NCI-H226 (cell line): Measurements from ENCODE around the gene GK.
"Not testable (repeated sequence)": the region's sequence is repeated elsewhere in the genome, so short reads cannot be mapped to it uniquely, and the experiment has no call there.

Experiments
- DNase-seq: peaks from one replicate; pipeline ENCODE4 v3.0.0-alpha.2; 2015

Gene GK

DNA sequence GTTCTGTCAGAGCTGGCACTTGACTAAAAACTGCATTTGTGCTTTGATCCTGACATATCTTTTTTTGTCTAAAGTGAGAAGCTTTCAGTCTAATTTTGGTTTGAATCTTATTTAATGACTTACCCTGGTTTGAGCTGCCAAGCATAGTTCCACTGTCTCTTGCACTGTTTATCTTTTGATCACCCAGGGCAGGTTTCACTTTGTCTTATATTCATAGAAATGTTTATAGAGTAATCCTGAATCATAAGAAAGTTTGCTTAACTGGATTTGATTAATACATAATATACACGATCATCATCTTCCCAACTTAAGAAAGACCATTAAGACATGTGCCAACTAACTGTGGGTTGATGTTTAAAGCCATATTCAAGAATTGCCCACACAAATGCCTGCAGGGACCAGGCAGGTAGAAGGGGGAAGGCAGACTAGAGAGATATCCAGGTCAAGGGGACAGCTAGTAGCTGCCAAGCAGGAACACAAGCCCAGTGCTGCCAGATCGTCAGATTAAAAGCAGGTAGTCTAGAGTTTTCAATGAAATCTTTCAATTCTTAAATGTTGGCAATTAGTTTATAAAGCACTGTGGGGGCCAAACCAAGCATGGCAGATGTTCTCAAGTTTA, 1.9 kb downstream of the GK start:
- no peak for DNase-seq

DNA sequence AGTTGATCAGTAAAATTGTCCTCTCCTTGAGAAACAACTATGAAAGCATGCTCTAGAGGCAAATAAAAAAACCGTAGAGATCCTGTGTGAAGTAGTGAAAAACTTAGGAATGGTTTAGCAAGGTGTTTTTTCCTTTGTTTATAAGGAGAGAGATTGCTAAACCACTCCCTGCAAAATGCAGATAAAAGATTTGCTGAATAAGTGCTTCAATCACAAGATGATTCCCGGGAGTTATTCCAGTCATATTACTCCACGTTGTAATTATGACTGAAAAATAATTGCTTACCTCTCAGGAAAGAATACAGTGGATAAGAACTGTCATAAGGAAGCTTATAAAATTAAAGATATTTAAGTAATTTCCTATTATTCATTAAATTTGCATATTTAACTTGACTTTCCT, 2.8 kb downstream of the GK start:
- no peak for DNase-seq

DNA sequence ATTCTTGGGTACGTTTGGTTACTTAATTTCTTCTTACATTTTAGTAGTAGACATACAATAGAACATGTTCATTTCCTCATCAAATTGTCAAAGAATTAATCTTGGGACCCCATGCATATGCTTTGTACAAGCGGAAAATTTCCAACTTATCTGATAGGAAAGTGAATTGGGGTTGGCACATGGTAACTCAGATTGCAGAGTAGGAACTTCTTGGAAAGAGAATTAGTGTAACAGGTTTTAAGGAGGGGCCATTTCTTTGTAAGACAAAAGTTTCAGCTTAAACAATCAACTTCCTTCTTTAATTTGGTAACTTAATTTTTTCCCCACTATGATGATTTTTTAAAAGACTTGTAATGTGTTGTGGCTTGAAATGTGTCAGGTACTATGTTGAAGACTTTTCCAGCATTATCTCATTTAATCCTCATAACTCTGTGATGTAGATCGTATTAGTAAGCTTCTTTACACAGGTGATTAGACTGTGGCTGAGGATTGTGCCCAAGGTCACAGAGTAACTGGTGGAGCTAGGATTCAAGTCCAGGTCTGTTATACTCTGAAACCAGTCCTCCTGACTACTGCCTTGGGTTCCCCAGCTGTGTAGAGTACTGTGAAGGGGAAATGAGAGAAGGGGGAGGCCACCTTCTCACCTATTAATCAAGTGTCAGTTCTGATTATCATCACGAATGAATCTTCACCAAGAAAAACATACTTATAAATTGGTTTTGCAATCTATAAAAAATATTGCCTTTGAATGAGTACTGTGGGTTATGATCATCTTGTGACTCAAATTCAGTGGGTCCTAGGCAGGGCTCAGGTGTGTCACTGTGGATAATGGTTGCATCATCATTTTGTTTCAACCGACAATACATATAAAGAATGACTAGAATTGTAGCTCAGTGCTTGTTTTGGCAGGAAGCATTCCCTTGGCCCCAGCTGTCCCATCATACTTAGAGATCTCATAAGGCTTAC, 4.3 kb downstream of the GK start:
- no peak for DNase-seq

DNA sequence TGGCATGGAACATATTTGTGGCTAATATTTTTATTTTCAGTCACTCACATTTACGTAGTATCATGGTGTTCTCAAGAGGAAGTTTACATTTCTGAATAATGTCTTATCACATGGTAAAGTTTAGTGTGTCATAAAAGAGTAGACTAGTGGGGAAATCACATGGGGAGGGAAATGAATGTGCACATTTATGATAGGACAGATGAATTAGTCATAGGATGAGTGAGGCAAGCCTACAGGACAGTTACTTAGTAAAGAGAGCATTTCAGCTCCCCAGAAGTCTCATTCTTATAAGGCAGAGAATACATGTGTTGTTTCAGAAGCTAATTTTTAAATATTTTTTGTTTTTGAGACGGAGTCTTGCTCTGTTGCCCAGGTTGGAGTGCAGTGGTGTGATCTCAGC, 6.2 kb downstream of the GK start:
- DNase-seq: peak; percentile 63

DNA sequence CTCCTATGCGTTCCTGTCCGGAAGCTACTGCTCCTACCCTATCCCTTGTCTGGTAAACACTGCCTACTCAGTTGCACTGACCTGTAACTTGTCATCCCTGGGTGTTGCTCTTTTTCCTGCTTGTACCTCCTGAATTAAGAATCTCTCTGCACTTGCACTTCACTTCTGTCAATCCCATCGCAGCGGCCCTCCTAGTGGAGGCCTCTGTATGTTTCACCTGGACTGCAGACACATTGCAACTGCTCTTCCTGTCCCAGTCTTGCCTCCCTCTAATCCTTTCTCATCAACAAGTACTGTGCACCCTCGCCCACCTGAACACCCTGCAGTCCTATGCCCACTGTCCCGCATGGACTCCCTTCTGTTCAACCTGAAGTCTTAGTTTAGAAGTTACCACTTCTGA, 8.0 kb downstream of the GK start:
- DNase-seq: no peak

DNA sequence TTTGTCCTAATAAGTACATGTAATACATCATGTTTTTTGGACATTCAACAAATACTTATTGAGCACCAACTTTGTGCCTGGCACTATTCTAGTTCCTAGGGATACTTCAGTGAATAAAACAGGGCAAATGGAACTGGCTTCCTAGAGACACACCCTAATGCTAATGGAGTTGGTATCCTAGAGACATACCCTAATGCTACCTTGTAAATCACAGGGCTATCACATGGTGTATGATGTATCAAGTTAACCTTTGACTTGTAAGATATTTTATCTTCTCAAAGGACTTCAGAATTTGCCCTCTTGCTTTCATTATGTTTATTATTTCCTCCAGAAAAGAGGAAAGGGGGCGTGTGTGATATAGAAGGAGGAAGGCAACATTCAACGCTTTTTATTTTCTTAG, 10.1 kb downstream of the GK start:
- DNase-seq: no peak

DNA sequence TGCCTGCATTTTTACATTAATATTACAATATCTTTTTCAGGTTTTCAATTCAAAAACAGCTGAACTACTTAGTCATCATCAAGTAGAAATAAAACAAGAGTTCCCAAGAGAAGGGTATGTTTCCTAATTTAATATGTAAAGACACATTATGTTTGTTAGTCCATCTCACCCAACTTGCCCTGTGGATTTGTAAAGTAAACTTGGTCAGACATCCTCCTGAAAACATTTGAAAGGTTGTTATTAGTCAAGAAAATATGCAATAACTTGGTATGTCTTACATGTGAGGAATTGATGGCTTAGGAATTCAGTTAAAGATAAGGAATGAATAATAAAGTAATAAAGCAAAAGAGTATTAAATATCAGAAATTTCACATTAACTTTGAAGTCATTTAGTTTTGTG, 12.2 kb downstream of the GK start:
- no peak for DNase-seq

DNA sequence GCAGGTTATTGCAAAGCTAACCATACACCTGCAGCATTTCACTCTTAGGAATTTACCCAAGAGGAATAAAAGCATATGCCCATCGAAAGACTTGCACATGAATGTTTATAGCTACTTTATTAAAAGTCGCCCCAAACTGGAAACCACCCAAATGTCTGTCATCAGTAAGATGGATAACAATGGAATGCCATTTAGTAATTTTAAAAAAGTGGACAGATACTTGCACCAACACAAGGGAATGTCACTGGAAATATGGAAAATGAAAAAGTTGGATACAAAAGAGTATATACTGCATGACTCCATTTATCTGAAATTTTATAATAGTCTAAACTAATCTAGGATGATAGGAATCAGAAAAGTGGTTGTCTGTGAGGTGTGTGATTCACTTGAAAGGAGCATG, 12.9 kb downstream of the GK start:
- DNase-seq: no peak

DNA sequence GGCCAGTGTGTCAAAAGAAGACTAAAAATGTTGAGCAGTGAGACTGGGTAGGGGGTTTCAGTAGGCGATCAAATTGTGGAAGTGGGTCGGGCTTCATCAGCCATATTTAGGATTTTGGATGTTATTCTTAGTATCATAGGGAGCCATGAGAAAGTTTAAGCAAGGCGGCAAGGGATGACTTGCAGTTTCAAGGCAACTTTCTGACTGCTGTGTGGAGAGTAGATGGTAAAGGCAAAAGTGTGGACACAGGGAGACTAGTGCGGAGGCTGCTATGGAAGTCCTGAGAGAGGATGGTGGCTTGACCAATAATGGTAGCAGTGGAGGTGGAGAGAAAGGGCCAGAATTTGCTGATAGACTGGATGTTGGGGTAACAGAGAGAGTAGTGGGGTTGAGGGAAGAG, 15.4 kb downstream of the GK start:
- DNase-seq: no peak

DNA sequence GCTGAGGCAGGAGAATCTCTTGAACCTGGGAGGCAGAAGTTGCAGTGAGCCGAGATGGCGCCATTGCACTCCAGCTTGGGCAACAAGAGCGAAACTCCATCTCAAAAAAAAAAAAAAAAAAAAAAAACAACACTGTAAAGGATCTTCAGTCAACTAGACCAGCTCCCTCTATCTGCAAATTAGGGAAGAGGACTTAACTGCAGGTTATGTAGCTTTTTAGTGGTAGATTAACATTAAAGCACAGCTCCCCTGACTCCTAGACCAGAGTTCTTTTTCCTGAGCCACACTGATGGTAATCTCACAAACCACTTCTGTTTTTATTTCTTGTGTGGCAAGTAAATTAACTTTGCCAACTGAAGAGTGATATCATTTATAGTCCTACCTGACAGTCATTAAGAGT, 18.0 kb downstream of the GK start:
- not testable (repeated sequence) for DNase-seq

DNA sequence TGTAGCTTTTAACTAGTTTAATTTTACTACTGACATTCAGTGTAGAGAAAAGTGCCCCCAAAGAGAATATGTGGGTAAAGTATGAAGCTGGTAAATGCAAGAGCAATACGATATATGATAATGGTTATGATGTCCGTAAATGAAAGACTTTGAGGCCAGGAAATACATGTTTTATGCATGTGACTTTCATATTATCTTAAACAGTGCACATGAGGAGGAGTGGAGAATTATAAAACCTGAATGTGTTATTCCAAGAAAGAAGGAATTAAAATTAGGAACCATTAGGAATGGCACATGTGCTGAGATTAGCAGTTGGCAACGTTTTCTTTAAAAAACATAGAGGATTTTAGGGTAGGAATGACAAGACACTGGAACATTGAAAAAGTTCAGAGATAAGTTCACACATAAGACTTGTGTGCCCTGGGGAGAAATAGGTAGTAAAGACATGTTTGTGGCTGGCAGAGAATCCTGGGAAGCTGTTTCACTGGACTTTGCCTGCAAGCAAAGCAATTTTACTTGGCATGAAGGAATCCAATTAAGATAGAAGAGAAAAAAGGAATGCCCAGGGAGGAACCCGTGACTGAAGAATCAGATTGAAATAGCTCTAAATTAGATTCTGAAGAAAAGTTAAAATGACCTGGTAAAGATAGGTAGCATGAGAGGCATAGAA, 20.0 kb downstream of the GK start:
- DNase-seq: no peak

DNA sequence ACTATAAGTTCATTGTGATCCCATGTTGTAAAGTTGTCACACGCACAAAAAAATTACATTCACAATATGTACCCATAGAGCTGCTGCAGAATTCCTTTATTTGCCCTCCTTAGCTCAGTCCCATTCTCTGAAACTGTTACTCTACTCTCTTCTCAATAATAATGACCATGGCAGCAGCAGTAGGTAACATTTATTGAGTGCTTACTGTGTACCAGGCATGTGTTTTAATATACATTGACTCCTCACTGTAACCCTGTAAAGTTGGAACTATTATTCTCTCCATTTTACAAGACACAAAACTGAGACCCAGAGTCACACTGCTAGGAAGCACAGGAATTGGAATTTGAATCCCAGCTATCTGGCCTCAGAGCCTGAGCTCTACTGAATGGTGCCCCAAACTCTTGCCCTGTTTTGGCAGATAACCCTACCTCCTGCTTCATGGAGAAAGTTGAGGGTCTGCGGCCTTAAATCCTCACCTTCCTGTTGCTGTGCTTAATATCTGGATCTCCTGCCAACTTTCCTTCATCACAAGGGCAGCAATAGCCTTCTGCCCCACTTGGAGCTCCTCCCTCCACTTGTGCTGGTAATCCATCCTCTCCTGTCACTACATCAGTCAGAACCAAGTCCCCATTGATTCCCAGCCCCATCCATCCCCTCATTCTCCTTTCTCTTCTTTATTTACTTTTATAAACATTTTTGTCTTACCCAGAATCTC, 20.8 kb downstream of the GK start:
- DNase-seq: no peak

DNA sequence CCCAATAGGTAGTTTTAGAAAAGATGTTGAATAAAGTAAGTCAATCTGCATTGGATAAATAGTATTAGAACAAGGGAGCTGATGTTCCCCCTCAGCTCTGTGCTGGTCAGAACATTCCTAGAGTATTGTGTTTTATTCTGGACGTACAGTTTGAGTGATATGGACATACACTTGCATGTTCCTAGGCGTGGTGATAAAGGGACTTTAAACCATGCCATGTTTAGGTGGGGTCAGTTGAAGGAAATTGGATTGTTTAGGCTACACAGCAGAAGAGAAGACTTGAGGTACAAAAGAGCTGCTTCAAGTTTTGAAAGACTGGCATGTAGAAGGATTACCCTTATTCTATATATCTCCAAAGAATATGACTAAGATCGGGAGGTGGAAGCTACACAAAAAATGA, 21.6 kb downstream of the GK start:
- no peak for DNase-seq

DNA sequence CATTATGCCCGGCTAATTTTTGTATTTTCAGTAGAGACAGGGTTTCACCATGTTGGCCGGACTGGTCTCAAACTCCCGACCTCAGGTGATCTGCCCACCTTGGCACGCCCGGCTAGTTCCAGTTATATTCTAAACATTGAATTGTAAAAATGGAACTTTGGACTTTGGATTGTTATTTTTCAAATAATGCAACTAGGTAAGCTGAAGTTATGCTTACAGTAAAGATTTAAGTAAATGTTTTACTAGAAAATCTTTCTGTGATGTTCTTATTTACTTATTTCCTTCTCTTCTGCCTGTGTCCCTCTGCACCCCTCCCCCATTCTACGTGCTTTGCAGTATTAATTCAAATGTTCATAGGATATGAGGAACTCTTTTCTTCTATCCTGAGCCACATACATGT, 26.1 kb downstream of the GK start:
- DNase-seq: no peak

DNA sequence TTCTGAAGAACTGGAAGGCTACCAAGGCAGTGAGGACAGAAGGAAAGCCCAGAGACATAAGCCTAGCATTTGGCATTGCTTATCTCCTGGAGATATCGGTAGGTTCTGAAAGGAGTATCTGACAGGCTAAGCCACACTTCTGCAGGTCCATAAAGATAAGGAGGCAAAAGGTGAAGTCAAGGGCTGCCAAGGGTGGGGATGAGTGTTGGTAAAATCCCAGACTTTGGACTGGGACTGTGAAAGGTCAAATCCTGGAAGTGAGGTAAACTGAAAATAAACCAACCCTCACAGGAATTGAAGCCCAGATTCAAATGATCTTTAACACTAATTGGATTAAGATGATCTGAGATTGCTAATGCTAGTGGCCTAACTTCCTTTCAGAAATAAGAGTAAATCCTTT, 27.4 kb downstream of the GK start:
- no peak for DNase-seq

DNA sequence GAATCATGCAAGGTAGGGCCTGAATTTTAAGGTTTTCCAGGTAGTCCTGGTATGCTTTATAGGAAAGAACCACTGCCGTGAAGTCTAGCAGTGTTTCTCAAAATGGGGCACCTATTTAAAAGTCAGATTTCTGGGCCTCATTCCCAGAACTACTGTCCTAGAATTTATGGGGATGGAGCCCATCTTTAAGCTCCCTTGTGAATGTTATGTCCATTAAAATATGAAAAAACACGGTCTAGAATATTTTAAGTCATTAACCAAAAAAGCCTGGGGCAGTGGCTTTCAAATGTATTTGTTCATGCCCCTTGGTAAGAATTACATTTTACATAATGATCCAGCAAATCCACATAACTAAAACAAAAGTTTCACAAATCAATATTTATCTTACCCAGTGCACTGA, 35.4 kb downstream of the GK start:
- DNase-seq: no peak

DNA sequence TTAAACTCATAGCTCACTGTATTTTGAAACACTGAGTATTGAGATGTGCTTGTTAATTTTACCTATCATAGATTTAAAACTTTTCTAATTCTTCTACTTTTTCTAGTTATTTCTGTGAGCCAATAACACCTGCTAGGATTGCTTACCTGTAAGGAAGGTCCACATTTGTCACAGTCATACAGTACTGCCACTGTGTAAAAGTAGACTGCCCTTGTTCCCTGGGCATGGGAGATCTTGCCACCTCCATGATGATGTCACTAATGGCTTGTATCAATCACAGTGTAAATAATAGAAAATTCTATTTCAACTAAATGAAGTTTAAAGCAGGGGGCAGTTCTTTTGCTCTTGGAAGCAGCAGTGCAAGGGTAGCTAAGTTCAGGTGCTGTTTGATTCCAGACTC, 35.9 kb downstream of the GK start:
- no peak for DNase-seq

DNA sequence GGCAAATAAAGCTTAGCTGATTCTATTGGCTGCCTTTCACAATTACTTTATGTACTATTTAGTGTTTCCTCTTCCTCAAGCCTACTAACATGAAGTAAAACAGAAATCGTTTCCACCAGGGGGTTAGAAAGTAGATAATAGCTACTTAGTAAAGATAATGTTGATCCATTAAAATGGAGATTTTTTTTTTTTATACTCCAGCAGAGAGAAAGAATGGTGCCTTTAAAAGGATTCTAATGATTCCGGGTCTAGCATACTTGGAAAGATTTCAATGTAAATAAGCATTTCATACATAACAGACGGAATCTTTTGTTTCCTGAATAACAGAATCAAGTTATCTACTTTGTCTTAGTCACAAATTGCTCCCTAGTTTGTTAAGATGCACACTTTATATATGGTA, 37.1 kb downstream of the GK start:
- DNase-seq: no peak

DNA sequence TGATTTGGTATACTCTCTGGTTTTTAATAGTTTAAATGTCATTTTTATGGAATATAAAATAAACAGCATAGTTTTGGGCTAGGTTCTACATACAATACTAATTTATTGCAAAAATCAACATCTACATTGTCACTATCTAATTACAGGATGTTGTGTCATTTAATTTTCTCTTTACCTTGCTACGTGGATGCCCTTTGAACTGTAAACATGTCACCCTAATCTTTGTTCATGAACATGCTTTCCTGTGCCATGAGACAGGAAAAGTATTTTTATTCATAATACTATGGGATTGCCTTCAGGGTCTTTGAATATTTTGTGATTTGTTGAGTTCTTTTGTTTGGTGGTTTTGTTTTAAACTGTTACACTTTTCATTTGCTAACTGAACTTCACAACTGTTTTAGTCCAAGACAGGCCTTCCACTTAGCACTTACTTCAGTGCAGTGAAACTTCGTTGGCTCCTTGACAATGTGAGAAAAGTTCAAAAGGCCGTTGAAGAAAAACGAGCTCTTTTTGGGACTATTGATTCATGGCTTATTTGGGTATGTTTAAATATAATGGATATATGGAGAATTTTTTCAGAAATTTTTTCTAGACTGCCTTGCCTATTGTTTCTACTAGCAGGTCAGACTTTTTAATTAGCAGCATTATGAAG, 40.9 kb downstream of the GK start:
- DNase-seq: no peak

DNA sequence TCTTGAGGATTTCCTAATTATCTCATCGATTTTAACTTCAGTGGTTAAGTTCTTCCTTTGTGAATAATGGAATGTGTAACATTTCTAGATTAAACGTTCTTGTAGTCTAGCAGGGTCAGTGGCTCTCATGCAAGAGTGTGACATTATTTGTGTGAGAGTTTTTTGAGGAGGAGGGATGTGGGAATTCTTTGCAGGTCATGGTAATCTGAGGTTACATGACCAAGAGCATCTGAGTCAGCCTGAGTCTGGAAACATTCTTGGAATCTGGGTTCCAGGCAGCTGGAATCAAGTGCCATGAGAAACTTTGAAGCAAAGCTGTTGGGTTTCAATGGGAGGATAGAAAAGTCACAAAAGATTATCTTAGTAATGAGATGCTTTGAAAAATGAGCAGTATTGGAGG, 49.5 kb downstream of the GK start:
- DNase-seq: peak; percentile 29

DNA sequence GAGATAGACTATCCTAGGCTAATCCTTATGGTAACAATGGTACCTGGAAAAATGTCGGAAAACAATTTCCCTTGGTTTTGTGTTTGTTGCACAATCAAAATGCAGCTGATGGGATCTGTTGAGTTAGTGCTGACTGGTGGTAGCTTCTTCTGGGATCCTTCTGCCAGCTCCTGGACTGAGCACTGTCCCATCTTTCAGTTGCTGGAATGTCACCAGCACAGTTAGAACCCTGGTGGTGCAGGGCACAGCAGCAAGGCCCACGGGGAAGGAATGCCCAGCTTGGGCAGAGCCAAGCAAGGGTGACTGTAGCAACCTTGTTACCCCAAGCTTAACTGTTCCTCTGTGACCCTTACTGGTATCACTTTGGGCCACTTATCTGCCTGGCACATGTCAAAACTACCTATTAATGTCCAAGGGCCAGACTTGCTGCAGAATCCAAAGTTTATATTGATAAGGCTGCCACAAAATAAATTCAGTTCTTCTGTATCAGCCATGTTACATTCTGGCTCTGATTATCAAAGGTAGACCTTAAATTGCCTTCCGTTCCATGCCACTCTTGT, 53.1 kb downstream of the GK start:
- no peak for DNase-seq

DNA sequence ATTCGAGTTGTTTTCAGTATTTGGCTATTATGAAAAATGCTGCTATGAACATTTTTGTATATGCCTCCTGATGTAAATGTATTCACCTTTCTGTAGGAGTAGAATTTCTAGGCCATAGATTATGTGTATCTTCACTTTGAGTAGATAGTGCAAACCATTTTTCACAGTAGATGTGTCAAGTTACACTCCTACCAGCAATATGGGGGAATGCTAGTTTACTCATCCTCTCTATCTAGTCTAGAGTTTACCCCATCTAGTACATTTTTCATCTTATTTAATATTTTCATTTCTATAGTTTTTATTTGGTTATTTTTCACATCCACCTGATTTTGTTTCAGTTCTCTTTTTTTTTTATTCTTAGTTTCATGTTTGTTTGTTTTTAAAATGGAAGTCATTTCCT, 59.0 kb downstream of the GK start:
- no peak for DNase-seq
